OCI-LY1 (cell line): Measurements from ENCODE around the gene UTP11.

ENCODE experiments used
- CTCF ChIP-seq: fragments of 200-600 bp; sonication (generic), shearing (Covaris generic); IDR thresholded peaks from 2 replicates; pipeline ENCODE4 v1.5.1; 2017; ENCODE audit warnings: mild to moderate bottlenecking, antibody characterized with exemption, low read length, moderate library complexity, mixed read lengths
- EZH2 ChIP-seq: fragments of 200-600 bp; sonication (generic), shearing (Covaris generic); IDR thresholded peaks from 2 replicates; pipeline ENCODE4 v1.8.0; 2017; ENCODE audit warnings: borderline replicate concordance, mixed run types, mild to moderate bottlenecking, antibody characterized with exemption, low read length, moderate library complexity, mixed read lengths

- no peak for TF ChIP-seq CTCF
- no peak for TF ChIP-seq EZH2
These were observed 12.9 kb upstream of the UTP11 start for GRCh38 chr1:37999430-38000232.
